GM18519 (cell line): ENCODE measurements around the gene SH3PXD2A.
"Not testable (repeated sequence)": the region's sequence is repeated elsewhere in the genome, so short reads cannot be mapped to it uniquely, and the experiment has no call there.

Experiments
- ATAC-seq: cut with Tn5 transposase; IDR thresholded peaks from one replicate; pipeline ENCODE4 v1.9.1; 2021; ENCODE audit warnings: mild to moderate bottlenecking, moderate library complexity; ENCODE audit not compliant: unreplicated experiment, low FRiP score

Gene SH3PXD2A

DNA sequence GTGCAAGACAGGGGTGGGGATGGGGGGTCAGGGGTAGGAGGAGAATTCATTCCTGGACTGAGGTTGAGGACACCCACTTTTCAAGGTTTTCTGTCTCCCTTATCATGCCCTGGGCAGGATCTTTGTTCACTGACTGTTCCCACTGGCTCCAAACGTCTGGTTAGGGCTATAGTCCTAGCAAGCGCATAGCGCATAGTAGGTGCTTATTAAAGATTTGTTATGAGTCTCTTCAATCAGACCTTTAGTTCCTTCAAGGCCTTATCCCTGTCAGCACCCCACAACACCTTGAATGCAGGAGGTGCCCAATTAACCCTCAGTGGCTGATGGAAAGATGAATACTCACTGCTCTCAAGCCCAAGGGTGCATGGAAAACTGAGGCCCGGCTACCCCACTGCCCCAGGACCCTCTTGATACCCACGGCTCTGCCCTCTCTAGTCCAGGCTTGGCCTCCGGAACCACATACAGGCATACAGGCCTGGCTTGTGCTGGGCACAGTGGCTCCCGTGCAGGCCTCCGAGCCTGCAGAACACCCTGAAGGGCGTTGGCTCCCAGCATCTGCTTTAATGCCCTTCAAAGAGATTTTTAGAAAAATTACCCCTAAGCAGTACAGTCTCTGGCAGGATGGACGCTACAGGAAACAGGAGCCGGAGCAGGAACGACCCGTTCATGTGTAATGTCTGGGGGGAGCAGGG is 177.7 kb downstream of the SH3PXD2A start:
- no peak for ATAC-seq

DNA sequence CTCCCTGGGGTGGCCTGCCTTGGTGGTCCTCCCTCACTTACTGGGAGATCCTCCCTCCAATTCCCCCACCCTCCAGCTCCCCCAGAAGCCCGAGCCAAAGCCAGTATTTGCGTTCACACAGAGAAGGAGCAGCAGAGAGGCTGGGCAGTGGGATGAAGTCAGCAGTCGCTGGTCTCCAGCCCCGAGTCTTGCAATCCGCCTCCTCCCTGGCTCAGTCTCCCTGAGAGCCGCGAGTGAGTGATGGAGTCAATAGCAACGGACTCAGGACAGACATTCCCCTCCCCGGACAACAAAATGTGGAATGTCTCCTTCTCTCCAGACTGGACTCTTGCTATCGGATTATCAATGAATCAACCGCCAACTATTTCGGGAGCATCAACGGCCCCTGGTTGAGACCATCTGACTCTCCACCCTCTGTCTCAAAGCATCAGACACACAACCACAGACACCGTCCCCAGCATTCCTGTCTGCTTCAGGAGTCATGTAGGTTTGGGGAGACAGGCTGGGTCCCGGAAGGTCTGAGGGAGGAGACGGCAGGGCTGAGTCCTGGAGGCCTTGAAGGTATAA is 178.4 kb downstream of the SH3PXD2A start:
- ATAC-seq: no peak

DNA sequence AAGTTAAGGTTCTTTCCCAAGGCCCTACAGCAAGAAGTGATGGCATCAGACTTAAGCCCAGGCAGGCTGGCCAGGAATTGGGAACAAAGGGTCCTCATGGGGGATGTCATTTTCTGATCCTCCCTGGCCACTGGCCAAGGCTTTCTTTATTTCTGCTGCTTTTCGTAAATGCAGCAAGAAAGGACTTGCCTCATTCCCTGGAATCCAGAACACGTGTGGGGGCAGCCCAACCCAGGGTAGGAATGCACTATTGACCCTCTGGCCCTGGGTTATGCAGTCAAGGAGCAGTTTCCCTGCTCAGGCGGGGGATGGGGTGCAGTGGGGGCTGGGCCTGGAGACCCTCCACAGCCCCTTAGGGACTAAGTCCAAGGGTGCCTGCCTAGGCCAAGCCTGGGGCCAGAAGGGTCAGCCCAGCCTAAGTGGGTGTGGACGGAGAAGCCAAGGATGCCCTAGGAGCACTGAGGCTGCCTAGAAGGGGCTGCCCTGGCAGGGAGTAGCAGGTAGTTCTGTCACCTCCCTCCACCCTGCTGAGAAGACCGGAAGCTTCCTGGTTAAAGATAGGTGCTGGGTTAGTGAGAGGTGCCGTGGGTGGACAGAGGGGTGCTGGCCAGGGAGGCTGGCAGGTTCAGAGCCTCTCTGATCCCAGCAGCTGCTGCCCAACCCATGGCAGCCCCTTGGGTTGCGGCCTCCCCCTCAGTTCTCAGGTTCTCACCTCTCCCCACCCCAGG is 179.2 kb downstream of the SH3PXD2A start:
- ATAC-seq: no peak

DNA sequence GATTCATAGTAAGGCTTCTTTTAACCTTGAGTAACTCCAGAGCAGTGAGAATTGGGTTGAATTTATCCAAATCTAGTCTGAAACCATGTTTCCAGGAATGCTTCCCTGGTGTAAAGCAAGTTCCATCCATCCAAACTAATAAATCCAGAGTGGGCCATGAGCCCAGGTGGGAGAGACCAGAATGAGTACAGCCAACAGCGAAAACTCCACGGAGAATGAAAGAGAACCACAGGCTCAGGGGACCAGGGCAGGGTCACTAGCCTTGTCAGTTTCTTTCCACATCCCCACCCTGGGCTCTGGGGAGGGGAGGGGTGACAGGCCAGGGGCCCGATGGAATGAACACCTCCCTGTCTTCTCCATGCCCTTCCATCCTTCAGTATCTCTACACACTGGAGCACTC is 181.8 kb downstream of the SH3PXD2A start:
- no peak for ATAC-seq

DNA sequence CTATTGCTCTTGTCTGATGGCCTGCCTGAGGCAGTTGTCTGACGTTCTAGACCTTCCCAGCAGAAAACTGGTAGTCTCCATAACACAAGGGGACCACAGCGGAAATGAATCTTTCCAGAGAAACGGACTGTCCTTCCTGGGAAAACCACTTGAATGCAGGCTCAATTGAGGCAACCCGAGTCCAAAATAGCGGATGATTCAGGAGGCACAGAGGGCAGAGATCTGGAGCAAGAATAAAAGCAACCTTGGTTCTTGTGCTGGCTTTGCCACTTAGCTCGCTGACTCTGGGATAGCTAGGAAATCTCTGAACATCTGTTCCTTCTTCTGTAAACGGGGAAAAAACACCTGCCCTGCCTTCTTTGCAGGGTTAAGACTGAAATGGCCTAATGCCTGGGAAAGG is 183.0 kb downstream of the SH3PXD2A start:
- no peak for ATAC-seq

DNA sequence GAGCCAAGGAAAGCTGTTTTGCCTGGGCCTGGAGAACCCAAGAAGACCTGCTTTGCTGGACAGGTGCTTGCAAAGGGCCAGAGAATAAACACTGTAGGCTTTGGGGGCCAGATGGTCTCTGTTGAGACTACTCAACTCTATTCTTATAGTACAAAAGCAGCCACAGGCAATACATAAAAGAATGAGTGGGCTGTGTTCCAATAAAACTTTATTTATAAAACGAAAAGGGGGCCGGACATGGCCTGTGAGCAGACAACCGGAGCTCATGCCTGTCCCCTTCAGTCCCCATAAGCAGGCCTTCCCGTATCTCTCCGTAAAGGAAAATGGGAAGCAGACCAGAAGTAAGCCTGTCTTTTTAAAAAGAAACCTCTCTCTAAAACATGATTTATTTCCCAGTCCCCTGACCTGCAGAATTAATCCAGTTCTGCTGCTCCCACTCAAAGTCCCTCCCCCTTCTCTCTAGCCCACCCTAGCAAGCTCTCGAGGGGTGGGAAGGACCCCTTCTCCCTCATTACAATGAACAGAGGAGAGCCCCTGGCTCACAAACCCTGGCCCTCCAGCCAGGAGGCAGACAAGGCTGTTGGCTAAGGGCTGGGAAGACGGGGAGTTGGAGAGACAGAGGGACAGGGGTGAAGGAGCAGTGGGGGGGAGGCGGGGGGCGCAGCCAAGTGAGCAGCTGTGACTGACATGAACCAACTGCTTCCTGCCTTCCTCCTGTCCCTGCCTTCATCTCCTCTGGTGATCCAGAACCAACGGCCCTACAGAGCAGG is 184.1 kb downstream of the SH3PXD2A start:
- ATAC-seq: no peak

DNA sequence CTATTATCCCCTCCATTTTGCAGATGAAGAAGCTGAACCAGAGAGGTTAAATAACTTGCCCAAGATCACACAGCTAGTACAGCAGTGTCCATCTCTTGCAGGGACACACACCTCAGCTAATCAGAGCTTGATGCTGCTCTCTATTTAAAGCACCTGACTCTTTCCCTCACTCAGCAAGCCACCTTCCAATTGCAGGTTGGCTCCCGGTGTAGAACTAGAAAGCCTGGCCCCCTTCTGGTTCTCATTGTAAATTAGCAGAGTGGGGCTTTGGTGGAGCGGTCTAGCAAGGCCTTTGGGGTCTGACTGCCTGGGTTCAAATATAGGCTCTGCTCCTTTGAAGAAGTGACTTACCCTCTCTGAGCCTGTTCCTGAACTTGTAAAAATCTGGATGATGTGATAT is 185.4 kb downstream of the SH3PXD2A start:
- no peak for ATAC-seq

DNA sequence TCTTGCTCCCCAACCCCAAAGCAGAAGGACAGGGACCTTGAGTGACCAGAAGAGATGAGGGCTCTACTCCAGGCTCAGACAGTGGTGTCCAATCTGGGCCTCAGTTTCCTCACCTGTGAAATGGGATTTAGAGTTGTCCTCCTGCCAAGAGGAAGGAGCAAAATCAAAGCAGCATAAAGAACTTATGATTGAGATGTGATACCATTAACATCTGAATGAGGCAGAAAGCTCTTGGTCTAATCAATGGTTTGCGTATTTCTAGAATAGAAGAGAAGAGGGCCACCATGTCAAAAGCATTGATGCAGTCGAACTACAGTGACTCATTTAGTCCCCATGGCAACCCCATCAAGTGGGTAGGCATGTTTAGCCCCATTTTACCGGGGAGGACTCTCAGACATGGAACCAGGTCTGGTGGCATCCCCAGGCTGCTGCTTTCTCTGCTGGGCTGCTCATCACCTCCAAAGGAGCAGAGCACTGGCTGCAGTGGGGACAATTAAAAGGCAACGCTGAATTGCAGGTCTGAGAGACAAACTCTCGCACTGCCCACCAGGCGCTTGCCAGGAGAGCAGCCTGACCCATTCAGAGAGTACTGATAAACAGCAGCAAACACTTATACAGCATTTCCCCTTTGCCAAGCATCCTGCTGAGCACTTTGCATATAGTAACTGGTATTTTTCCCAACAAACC is 186.0 kb downstream of the SH3PXD2A start:
- no peak for ATAC-seq

DNA sequence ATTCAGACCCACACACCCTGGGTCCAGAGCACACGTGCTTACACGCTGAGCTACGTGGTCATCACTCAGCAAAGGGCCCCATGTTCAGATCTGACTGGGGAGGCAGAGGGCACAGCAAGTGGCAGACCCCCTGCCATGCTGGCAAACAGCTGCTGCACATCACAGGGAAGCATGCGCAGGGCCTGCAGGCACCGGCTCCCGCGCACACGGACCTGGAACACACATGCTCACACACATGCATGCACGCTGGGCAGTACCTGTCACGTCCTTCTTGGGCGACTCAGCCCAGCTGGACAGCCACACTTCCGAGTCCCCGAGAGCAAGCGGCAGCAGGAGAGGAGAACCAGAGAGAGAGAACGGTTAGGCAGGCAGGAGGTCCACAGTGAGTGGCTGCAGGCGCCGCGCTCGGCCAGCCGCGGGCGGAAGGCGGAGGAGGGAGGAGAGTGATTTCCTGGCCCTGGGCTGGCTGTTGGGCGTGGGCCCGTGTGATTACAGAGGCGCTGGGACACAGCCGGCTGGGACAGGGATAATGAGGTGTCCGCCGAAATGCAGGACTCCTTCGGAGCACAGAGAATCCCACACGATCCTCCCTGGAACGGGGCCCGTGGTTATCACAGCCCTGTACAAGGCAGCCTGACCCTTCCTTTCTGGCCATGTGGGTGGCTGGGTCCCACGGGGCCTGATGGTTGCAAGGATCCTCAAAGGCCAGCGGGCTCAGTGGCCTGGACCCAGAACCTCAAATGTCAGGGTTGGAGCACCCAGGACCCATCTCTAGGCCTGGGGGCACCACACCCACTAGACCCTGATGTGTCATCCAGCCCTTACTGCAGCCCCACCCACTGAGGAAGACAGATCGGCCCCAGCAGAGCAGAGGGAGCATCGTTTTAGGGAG is 186.8 kb downstream of the SH3PXD2A start:
- no peak for ATAC-seq

DNA sequence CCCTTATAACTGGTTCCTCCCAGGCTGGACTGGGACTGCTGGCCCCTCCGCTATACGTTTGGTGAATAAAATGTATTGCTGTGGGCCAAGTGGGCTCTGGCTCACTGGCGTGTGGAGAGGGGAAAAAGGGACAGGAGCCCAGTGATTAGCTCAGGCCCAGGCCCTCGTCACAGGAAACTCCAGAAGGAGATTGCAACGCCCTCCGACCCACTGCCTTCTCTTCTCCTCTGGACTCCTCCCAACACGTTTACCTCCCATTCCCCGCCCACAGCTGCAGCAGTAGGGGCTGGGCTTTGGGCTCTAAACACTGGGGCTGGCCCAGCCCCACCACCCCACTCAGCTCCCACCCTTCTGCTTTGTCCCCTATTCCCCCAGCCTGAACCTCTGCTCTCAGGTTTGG is 188.0 kb downstream of the SH3PXD2A start:
- no peak for ATAC-seq

DNA sequence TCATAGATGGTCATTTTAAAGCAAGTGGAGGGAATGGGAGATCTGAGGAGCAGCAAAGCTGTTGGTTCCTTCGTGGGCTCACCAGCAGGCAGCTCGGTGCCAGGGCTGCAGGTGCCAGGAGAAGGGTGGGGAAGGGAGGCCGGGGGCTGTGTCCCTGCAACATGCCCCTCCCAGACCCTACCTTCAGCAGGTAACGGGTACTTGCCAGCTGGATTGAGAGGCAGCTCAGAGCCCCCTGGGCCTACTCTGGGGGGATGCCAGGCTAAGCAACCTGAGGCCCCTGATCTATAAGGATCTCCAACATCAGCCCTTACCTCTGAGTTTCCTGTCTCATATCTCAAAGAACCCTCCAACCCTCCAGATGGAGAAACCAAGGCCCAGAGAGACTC is 188.6 kb downstream of the SH3PXD2A start:
- no peak for ATAC-seq

DNA sequence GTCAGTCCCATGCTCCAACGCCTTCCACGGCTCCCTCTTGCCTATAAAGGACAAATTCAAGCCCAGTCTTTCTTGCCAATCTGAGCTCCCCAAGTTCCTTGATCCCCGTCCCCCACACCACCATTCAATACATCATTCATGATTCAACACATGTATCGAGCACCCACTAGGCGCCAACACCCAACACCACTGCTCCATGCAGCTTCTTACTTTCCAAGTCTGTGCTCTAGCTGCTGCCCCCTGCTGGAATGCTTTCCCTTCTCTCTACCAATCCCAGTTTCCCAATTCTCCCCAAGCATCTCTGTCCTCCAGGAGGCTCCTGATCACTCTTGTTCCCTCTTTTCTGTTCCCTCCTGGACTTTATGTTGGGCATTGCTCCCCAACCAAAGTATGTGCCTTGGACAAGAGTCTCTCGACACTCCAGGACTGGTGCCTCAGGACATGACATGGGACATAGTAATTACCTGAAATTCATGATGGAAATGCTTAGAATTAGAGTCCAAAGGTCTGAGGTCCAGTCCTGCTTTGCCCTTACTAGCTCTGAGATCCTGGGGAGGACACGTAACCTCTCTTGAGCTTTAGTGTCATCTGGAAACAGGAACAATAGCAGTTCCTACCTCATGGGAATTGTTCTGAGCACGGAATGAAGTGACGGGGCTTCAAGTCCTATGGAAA is 189.2 kb downstream of the SH3PXD2A start:
- no peak for ATAC-seq

DNA sequence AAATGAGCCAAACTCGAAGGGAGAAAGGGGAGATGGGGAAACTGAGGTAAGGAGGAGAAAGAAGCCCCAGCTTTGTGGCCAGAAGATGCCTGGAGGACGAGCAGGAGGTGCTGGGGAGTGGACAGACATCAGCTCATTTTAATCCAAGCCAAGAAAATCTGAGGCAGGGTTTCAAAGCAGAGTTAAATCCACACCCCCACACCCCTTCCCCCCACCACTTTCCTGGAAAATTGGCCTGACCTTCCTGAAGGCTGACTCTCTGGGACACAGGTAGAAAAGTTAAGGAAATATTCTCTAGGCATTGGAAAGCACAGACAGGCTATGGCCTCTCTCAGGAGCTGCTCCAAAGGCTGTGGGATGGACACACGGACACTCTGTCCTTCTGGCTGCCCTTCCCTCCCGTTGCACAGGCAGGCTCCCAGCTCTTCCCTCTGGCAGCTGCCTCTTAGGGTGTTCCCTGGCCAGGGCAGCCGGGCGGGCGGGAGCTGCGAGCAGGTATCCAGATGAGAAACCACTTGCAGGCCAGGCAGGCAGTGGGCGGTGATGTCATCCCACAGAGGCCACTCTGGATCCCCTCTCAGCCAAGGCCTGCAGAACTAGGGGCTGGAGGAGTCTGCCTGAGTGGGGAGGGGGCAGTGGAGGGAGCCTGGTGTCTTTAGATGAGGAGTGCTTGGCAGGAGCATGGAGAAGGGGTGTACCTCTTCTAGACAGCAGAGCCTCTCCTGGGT is 190.1 kb downstream of the SH3PXD2A start:
- ATAC-seq: no peak

DNA sequence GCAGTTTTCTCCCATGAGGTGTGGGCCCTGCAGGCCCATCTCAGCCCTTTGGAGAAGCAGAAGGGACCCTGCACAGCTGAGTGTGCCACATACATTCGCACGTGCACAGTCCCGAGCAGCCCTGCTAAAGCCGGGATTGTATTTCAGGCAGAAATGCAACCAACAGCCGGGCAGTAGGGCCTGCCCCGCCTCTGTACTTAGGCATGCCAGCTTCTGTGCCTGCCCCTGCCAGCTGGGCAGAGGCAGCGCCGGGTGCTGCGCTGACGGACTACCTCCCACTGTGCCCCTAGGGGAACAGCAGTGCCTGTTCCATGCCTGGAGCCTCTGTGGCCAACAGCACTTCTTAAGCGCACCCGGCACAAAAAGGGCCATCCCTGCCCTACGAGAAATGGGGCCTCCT is 191.6 kb downstream of the SH3PXD2A start:
- ATAC-seq: no peak

DNA sequence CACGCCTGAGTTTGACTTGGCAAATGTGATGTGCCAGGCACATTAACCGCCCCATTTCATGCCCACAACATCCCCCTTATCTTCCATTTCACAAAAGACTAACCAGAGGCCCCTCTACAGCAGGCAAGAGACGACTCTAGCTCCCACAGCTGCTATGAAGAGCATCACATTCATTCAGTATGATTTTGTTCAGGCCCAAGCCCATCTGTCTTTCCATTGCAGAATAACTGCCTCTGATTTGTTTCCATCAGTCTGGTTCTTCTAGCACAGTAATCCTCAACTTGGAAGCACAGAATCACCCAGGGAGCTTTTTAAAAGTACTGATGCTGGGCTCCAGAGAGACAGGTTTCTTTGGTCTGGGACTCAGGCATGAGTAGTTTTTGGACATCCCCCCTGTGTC is 192.1 kb downstream of the SH3PXD2A start:
- no peak for ATAC-seq

DNA sequence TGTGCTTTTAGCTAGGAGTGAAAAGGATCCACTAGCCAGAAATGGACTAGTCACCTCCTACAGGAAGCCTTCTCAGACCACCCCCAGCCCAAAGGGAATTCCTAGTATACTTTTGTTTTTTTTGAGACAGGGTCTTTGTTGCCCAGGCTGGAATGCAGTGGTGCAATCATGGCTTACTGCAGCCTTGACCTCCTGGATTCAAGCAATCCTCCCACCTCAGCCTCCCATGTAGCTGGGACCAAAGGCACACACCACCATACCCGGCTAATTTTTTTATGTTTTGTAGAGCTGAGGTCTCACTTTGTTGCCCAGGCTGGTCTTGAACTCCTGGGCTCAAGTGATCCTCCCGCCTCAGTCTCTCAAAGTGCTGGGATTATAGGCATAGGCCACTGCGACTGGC is 192.7 kb downstream of the SH3PXD2A start:
- ATAC-seq: not testable (repeated sequence)

DNA sequence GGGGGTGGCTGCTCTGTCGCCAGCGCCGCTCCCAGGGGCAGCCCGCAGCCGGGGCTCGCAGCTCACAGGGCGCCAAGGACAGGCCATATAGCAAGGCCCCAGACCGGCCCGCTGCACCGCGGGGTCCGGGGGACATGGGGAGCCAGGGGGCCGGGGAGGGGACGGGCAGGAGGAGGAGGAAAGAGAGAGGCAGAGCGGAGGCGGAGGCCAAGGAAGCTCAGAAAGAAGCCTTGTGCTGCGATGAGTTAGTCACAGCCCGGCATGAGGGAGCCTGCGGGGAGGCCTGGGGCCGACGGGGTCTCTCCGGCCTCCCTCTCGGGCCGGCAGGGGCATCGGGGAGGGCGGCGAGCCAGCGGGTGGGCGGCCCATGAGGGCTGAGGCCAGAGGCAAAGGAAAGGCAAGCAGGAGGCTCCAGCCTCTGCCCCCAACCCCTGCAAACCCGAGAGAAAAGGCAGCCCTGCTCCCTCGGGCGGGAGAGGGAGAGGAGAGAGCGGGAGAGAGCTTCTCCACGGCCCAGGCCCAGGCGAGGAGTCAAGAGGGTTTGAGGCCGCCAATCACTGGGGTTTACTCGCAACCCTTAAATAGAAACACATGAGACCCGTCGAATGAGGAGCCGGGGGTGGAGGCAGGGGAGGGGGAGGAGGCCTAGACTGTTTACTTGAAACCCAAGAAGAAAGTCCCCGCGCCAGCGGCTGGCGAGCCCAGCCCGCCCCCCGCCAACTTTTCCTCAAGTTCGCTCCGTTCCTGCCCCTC is 194.0 kb downstream of the SH3PXD2A start:
- ATAC-seq: no peak
